Measurements from ENCODE around the gene HNRNPK.
A peak's percentile ranks its signal among the peaks of the same experiment; 100 is the strongest.

HNRNPK gene

DNA sequence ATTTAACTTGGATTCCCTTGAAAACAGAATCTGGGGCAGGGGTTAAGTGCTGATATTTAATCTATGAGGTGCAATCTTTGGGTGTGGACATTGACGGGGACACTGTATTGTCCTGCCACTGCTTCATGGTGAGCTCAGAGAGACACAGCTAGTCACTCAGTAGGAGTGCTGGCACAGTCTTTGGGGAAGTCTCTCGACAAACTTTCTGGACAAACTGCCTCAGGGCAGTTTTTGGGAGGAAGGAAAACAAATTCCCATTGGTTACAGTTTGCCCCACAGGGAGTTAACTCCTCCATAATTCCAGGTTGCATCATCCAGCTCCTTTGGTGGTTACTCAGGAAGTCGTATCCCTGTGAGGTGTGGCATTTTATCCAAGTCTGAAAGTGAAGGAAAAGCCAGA lies 17.9 kb downstream of the HNRNPK start (continued):
- TF ChIP-seq, protein P1, sequence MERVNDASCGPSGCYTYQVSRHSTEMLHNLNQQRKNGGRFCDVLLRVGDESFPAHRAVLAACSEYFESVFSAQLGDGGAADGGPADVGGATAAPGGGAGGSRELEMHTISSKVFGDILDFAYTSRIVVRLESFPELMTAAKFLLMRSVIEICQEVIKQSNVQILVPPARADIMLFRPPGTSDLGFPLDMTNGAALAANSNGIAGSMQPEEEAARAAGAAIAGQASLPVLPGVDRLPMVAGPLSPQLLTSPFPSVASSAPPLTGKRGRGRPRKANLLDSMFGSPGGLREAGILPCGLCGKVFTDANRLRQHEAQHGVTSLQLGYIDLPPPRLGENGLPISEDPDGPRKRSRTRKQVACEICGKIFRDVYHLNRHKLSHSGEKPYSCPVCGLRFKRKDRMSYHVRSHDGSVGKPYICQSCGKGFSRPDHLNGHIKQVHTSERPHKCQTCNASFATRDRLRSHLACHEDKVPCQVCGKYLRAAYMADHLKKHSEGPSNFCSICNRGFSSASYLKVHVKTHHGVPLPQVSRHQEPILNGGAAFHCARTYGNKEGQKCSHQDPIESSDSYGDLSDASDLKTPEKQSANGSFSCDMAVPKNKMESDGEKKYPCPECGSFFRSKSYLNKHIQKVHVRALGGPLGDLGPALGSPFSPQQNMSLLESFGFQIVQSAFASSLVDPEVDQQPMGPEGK (CRISPR knock-in tag; IDR thresholded peaks at IDR 0.05; ENCODE audit: borderline replicate concordance), result no peak
- TF ChIP-seq OSR1 (CRISPR knock-in tag; IDR thresholded peaks at IDR 0.05) (no peak), RARB (CRISPR knock-in tag; IDR thresholded peaks at IDR 0.05) (no peak)

DNA sequence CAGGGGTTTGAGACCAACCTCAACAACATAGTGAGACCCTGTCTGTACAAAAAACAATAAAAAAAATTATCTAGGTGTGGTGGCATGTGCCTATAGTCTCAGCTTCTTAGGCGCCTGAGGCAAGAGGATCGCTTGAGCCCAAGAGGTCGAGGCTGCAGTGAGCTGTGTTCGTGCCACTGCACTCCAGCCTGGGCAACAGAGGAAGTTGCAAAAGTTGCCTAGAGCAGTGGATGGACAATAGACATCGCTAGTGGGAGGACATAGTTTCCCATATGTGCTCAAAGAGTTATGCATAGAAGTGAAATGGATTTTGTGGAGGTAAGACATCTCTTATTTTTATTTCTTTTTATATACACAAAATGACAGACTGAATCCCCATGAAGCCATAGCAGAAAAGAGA lies 19.0 kb downstream of the HNRNPK start:
- TF ChIP-seq ARNTL (CRISPR knock-in tag; IDR thresholded peaks at IDR 0.05; ENCODE audit: borderline replicate concordance, low read depth) (no peak), ZC3H10 (CRISPR knock-in tag; IDR thresholded peaks at IDR 0.05) (no peak), GLIS3 (CRISPR knock-in tag; IDR thresholded peaks at IDR 0.05) (no peak), ZFP30 (CRISPR knock-in tag; IDR thresholded peaks at IDR 0.05) (no peak), CSDC2 (CRISPR knock-in tag; IDR thresholded peaks at IDR 0.05) (no peak), BACH2 (CRISPR knock-in tag; IDR thresholded peaks at IDR 0.05; ENCODE audit: borderline replicate concordance) (no peak), ZFP3 (CRISPR knock-in tag; IDR thresholded peaks at IDR 0.05) (no peak), RARB (CRISPR knock-in tag; IDR thresholded peaks at IDR 0.05) (no peak), TOX (CRISPR knock-in tag; IDR thresholded peaks at IDR 0.05; ENCODE audit: borderline replicate concordance) (no peak), OSR1 (CRISPR knock-in tag; IDR thresholded peaks at IDR 0.05) (no peak), SNAI2 (CRISPR knock-in tag; IDR thresholded peaks at IDR 0.05) (no peak), PPARA (CRISPR knock-in tag; IDR thresholded peaks at IDR 0.05; ENCODE audit: borderline replicate concordance) (no peak)
- TF ChIP-seq, protein P2, sequence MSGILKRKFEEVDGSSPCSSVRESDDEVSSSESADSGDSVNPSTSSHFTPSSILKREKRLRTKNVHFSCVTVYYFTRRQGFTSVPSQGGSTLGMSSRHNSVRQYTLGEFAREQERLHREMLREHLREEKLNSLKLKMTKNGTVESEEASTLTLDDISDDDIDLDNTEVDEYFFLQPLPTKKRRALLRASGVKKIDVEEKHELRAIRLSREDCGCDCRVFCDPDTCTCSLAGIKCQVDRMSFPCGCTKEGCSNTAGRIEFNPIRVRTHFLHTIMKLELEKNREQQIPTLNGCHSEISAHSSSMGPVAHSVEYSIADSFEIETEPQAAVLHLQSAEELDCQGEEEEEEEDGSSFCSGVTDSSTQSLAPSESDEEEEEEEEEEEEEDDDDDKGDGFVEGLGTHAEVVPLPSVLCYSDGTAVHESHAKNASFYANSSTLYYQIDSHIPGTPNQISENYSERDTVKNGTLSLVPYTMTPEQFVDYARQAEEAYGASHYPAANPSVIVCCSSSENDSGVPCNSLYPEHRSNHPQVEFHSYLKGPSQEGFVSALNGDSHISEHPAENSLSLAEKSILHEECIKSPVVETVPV (CRISPR knock-in tag; IDR thresholded peaks at IDR 0.05), result no peak
- TF ChIP-seq, protein P3, sequence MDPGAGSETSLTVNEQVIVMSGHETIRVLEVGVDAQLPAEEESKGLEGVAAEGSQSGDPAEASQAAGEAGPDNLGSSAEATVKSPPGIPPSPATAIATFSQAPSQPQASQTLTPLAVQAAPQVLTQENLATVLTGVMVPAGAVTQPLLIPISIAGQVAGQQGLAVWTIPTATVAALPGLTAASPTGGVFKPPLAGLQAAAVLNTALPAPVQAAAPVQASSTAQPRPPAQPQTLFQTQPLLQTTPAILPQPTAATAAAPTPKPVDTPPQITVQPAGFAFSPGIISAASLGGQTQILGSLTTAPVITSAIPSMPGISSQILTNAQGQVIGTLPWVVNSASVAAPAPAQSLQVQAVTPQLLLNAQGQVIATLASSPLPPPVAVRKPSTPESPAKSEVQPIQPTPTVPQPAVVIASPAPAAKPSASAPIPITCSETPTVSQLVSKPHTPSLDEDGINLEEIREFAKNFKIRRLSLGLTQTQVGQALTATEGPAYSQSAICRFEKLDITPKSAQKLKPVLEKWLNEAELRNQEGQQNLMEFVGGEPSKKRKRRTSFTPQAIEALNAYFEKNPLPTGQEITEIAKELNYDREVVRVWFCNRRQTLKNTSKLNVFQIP (CRISPR knock-in tag; IDR thresholded peaks at IDR 0.05; ENCODE audit: borderline replicate concordance, low read depth), result no peak
- TF ChIP-seq, protein P1 (CRISPR knock-in tag; IDR thresholded peaks at IDR 0.05; ENCODE audit: borderline replicate concordance), result no peak

DNA sequence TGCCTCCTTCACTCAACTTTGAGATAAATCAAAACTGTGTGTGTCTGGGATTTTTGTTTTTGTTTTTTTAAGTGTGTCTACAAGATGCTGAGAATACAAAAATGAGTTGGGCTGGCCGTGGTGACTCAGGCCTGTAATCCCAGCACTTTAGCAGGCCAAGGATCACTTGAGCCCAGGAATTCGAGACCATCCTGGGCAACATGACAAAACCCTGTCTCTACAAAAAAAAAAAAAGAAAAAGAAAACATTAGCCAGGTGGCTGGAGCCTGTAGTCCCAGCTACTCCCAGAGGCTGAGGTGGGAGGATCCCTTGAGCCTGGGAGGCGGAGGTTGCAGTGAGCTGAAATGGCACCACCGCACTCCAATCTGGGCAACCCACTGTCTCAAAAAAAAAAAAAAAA lies 21.0 kb downstream of the HNRNPK start:
- peak; percentile 45 for ATAC-seq
- TF ChIP-seq ZFP30 (CRISPR knock-in tag; IDR thresholded peaks at IDR 0.05), result no peak
- TF ChIP-seq, protein P3 (CRISPR knock-in tag; IDR thresholded peaks at IDR 0.05; ENCODE audit: borderline replicate concordance, low read depth), result no peak
- TF ChIP-seq ZFP3 (CRISPR knock-in tag; IDR thresholded peaks at IDR 0.05), result no peak
- TF ChIP-seq BACH2 (CRISPR knock-in tag; IDR thresholded peaks at IDR 0.05; ENCODE audit: borderline replicate concordance), result no peak
- no peak for TF ChIP-seq ZNF70 (CRISPR knock-in tag; IDR thresholded peaks at IDR 0.05)
- no peak for TF ChIP-seq ZNF565 (CRISPR knock-in tag; conservative IDR thresholded peaks at IDR 0.05; ENCODE audit: low read depth)
- no peak for TF ChIP-seq CSDC2 (CRISPR knock-in tag; IDR thresholded peaks at IDR 0.05)
- TF ChIP-seq ARNTL (CRISPR knock-in tag; IDR thresholded peaks at IDR 0.05; ENCODE audit: borderline replicate concordance, low read depth), result no peak

More for the DNA sequence above, 19.0 kb downstream of the HNRNPK start:
- no peak for ATAC-seq

DNA sequence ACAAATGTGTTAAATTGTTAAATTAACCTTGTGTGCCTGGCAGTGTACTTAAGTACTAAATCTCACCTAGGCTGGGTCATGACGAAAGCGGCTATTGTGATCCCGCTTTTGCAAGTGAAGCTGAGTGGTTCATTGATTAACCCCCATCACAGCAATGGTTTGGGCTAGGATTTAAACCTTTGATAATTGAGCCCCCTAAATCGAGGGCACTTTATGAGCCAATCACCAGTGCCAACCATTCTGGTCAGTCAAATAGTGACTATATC lies 22.8 kb downstream of the HNRNPK start:
- no peak for ATAC-seq
- TF ChIP-seq ARNTL (CRISPR knock-in tag; IDR thresholded peaks at IDR 0.05; ENCODE audit: borderline replicate concordance, low read depth) (no peak), ZFP3 (CRISPR knock-in tag; IDR thresholded peaks at IDR 0.05) (no peak), OSR1 (CRISPR knock-in tag; IDR thresholded peaks at IDR 0.05) (no peak), ZNF565 (CRISPR knock-in tag; conservative IDR thresholded peaks at IDR 0.05; ENCODE audit: low read depth) (no peak), ZFP30 (CRISPR knock-in tag; IDR thresholded peaks at IDR 0.05) (no peak), ZNF8 (CRISPR knock-in tag; IDR thresholded peaks at IDR 0.05) (no peak), ZNF70 (CRISPR knock-in tag; IDR thresholded peaks at IDR 0.05) (no peak), TCF4 (CRISPR knock-in tag; IDR thresholded peaks at IDR 0.05; ENCODE audit: borderline replicate concordance) (no peak)
- TF ChIP-seq, protein P1 (CRISPR knock-in tag; IDR thresholded peaks at IDR 0.05; ENCODE audit: borderline replicate concordance), result no peak
- TF ChIP-seq, protein P4, sequence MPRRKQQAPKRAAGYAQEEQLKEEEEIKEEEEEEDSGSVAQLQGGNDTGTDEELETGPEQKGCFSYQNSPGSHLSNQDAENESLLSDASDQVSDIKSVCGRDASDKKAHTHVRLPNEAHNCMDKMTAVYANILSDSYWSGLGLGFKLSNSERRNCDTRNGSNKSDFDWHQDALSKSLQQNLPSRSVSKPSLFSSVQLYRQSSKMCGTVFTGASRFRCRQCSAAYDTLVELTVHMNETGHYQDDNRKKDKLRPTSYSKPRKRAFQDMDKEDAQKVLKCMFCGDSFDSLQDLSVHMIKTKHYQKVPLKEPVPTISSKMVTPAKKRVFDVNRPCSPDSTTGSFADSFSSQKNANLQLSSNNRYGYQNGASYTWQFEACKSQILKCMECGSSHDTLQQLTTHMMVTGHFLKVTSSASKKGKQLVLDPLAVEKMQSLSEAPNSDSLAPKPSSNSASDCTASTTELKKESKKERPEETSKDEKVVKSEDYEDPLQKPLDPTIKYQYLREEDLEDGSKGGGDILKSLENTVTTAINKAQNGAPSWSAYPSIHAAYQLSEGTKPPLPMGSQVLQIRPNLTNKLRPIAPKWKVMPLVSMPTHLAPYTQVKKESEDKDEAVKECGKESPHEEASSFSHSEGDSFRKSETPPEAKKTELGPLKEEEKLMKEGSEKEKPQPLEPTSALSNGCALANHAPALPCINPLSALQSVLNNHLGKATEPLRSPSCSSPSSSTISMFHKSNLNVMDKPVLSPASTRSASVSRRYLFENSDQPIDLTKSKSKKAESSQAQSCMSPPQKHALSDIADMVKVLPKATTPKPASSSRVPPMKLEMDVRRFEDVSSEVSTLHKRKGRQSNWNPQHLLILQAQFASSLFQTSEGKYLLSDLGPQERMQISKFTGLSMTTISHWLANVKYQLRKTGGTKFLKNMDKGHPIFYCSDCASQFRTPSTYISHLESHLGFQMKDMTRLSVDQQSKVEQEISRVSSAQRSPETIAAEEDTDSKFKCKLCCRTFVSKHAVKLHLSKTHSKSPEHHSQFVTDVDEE (CRISPR knock-in tag; IDR thresholded peaks at IDR 0.05), result no peak
- TF ChIP-seq, protein P2 (CRISPR knock-in tag; IDR thresholded peaks at IDR 0.05), result no peak

Data from SK-N-SH treated with all-trans-retinoic acid at 6 μM for 48 hours (cell line).